ENCODE measurements around the gene TMEM237. TPM values are rescaled to one million over a fixed set of nuclear protein-coding genes. Genes with fewer than 3 reads are reported as not detected.

The TMEM237 gene
- total RNA-seq, 1 experiment from 2014 or later, result 30.6 TPM

- DNase-seq (ENCODE audit: low read depth, low spot score) (no peak), ATAC-seq (no peak)
- no peak overlapping the region for H3K27ac ChIP-seq (ENCODE audit: low read length)
- no peaks in the 10 kb centered on the region for H3K4me1 ChIP-seq (ENCODE audit: control insufficient read depth, insufficient read depth, low read length)
- H3K36me3 ChIP-seq (ENCODE audit: control insufficient read depth, insufficient read depth, low read length), result no peaks in the 10 kb centered on the region
- TF ChIP-seq TCF7L2 (IDR thresholded peaks at IDR 0.05; ENCODE audit: low read depth, low read length) (no peak), POLR2AphosphoS5 (IDR thresholded peaks at IDR 0.05; ENCODE audit: low read depth, low read length) (no peak), SIN3A (IDR thresholded peaks at IDR 0.05; ENCODE audit: borderline replicate concordance, insufficient read depth, low read depth, low read length) (no peak), REST (IDR thresholded peaks at IDR 0.05; ENCODE audit: insufficient read depth in 1 of 2, low read depth in 2 of 2, low read length in 1 of 2) (no peak)
- TF ChIP-seq, protein P1, sequence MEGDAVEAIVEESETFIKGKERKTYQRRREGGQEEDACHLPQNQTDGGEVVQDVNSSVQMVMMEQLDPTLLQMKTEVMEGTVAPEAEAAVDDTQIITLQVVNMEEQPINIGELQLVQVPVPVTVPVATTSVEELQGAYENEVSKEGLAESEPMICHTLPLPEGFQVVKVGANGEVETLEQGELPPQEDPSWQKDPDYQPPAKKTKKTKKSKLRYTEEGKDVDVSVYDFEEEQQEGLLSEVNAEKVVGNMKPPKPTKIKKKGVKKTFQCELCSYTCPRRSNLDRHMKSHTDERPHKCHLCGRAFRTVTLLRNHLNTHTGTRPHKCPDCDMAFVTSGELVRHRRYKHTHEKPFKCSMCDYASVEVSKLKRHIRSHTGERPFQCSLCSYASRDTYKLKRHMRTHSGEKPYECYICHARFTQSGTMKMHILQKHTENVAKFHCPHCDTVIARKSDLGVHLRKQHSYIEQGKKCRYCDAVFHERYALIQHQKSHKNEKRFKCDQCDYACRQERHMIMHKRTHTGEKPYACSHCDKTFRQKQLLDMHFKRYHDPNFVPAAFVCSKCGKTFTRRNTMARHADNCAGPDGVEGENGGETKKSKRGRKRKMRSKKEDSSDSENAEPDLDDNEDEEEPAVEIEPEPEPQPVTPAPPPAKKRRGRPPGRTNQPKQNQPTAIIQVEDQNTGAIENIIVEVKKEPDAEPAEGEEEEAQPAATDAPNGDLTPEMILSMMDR (IDR thresholded peaks at IDR 0.05), result no peak
- in situ Hi-C loops (cut with HindIII; ENCODE audit: low pct_unique_long_range_greater_than_20kb, low sequenced_read_pairs) (no loop called here), intact Hi-C loops (cut with micrococcal nuclease; ENCODE audit: unreplicated experiment) (no loop called here)
- ChIA-PET POLR2A (no interaction called here), CTCF (no interaction called here)
- H3K27me3 ChIP-seq (ENCODE audit: control insufficient read depth, insufficient read depth, low read length), result peaks cover 8% of the 10 kb centered on the region; the same call in 1 of the 2 replicates
- no peaks in the 10 kb centered on the region for H3K9me3 ChIP-seq (ENCODE audit: control insufficient read depth, insufficient read depth, low read depth, low read length)
- H3K4me3 ChIP-seq (ENCODE audit: low read depth in 2 of 2, low read length in 2 of 2), result no peak overlapping the region
- BruUV-seq (replicated peaks), result no TSS peak
These were observed 35.7 kb downstream of the TMEM237 start for GRCh38 chr2:201607568-201607967.

DNA sequence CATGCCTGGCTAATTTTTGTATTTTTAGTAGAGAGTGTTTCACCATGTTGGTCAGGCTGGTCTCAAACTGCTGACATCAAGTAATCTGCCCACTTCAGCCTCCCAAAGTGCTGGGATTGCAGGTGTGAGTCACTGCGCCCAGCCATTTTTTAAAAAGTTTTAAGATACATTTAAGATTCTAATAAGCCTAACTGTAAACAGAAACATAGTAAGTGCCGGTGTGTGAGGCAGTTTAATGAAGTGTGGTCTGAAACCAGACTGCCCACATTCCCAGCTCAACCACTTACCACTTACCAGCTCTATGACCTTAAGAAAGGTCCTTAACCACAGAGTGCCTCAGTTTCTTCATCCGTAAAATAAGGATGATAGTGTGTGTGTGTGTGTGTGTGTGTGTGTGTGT lies 42.4 kb downstream of the TMEM237 start:
- Histone ChIP-seq H3K36me3 (ENCODE audit: control insufficient read depth, insufficient read depth, low read length) (no peaks in the 10 kb centered on the region), H3K4me1 (ENCODE audit: control insufficient read depth, insufficient read depth, low read length) (no peaks in the 10 kb centered on the region), H3K27me3 (ENCODE audit: control insufficient read depth, insufficient read depth, low read length) (peaks cover 8% of the 10 kb centered on the region; the same call in 1 of the 2 replicates), H3K27ac (ENCODE audit: low read length) (no peak overlapping the region), H3K4me3 (ENCODE audit: low read depth in 2 of 2, low read length in 2 of 2) (no peak overlapping the region), H3K9me3 (ENCODE audit: control insufficient read depth, insufficient read depth, low read depth, low read length) (no peaks in the 10 kb centered on the region)
- no peak for TF ChIP-seq REST (IDR thresholded peaks at IDR 0.05; ENCODE audit: insufficient read depth in 1 of 2, low read depth in 2 of 2, low read length in 1 of 2)
- TF ChIP-seq, protein P1 (IDR thresholded peaks at IDR 0.05), result no peak
- CTCF ChIA-PET, result no interaction called here
- intact Hi-C loops (cut with micrococcal nuclease; ENCODE audit: unreplicated experiment) (no loop called here), in situ Hi-C loops (cut with HindIII; ENCODE audit: low pct_unique_long_range_greater_than_20kb, low sequenced_read_pairs) (no loop called here)
- no TSS peak for BruUV-seq (replicated peaks)
- DNase-seq (ENCODE audit: low read depth, low spot score) (no peak), ATAC-seq (no peak)
- POLR2A ChIA-PET, result no interaction called here

All from Panc1 (cell line).